ENCODE measurements around the gene OPCML. TPM values are rescaled to one million over a fixed set of nuclear protein-coding genes. Genes with fewer than 3 reads are reported as not detected.

Gene OPCML
- total RNA-seq, 1 donor from 2014 or later, result 2.7 TPM

- H3K36me3 Mint-ChIP-seq (ENCODE audit: low read depth), result no peaks in the 10 kb centered on the region
- H3K4me3 Mint-ChIP-seq (ENCODE audit: unreplicated experiment), result no peak overlapping the region
- peaks cover 7% of the 10 kb centered on the region for H3K27me3 Mint-ChIP-seq (ENCODE audit: low read depth)
- no peaks in the 10 kb centered on the region for H3K4me1 Mint-ChIP-seq (ENCODE audit: low read depth)
- H3K9me3 Mint-ChIP-seq (ENCODE audit: low read depth), result no peaks in the 10 kb centered on the region
- no peak overlapping the region for H3K27ac Mint-ChIP-seq (ENCODE audit: unreplicated experiment)
- TF ChIP-seq CTCF (IDR thresholded peaks at IDR 0.05), result no peak
- DNase-seq (ENCODE audit: low spot score), result no peak
These were observed 145.4 kb downstream of the OPCML start for GRCh38 chr11:133386852-133387251.

GRCh38 chr11:133386262-133386661 is 146.0 kb downstream of the OPCML start:
- no peaks in the 10 kb centered on the region for H3K9me3 Mint-ChIP-seq (ENCODE audit: low read depth)
- no peak for DNase-seq (ENCODE audit: low spot score)
- no peaks in the 10 kb centered on the region for H3K36me3 Mint-ChIP-seq (ENCODE audit: low read depth)
- no peaks in the 10 kb centered on the region for H3K4me1 Mint-ChIP-seq (ENCODE audit: low read depth)
- peaks cover 10% of the 10 kb centered on the region for H3K27me3 Mint-ChIP-seq (ENCODE audit: low read depth)
- H3K27ac Mint-ChIP-seq (ENCODE audit: unreplicated experiment), result no peak overlapping the region
- no peak for TF ChIP-seq CTCF (IDR thresholded peaks at IDR 0.05)
- no peak overlapping the region for H3K4me3 Mint-ChIP-seq (ENCODE audit: unreplicated experiment)

GRCh38 chr11:133385781-133386180 is 146.5 kb downstream of the OPCML start:
- no peaks in the 10 kb centered on the region for H3K36me3 Mint-ChIP-seq (ENCODE audit: low read depth)
- no peak for TF ChIP-seq CTCF (IDR thresholded peaks at IDR 0.05)
- H3K27ac Mint-ChIP-seq (ENCODE audit: unreplicated experiment), result no peak overlapping the region
- no peaks in the 10 kb centered on the region for H3K9me3 Mint-ChIP-seq (ENCODE audit: low read depth)
- no peak for DNase-seq (ENCODE audit: low spot score)
- no peaks in the 10 kb centered on the region for H3K4me1 Mint-ChIP-seq (ENCODE audit: low read depth)
- peaks cover 14% of the 10 kb centered on the region for H3K27me3 Mint-ChIP-seq (ENCODE audit: low read depth)
- no peak overlapping the region for H3K4me3 Mint-ChIP-seq (ENCODE audit: unreplicated experiment)

GRCh38 chr11:133384731-133385130 is 147.6 kb downstream of the OPCML start:
- H3K9me3 Mint-ChIP-seq (ENCODE audit: low read depth), result no peaks in the 10 kb centered on the region
- H3K36me3 Mint-ChIP-seq (ENCODE audit: low read depth), result no peaks in the 10 kb centered on the region
- H3K4me3 Mint-ChIP-seq (ENCODE audit: unreplicated experiment), result no peak overlapping the region
- no peak for DNase-seq (ENCODE audit: low spot score)
- no peak overlapping the region for H3K27ac Mint-ChIP-seq (ENCODE audit: unreplicated experiment)
- H3K4me1 Mint-ChIP-seq (ENCODE audit: low read depth), result no peaks in the 10 kb centered on the region
- no peak for TF ChIP-seq CTCF (IDR thresholded peaks at IDR 0.05)
- H3K27me3 Mint-ChIP-seq (ENCODE audit: low read depth), result peaks cover 14% of the 10 kb centered on the region

- TF ChIP-seq CTCF (IDR thresholded peaks at IDR 0.05), result no peak
- Mint-ChIP-seq H3K27ac (ENCODE audit: unreplicated experiment) (no peak overlapping the region), H3K9me3 (ENCODE audit: low read depth) (no peaks in the 10 kb centered on the region), H3K4me1 (ENCODE audit: low read depth) (no peaks in the 10 kb centered on the region), H3K27me3 (ENCODE audit: low read depth) (peaks cover 14% of the 10 kb centered on the region), H3K36me3 (ENCODE audit: low read depth) (no peaks in the 10 kb centered on the region), H3K4me3 (ENCODE audit: unreplicated experiment) (no peak overlapping the region)
- no peak for DNase-seq (ENCODE audit: low spot score)
These were observed 148.6 kb downstream of the OPCML start for GRCh38 chr11:133383689-133384088.
